ENCODE results near the gene ARHGAP45. TPM values are rescaled to one million over a fixed set of nuclear protein-coding genes. Genes with fewer than 3 reads are reported as not detected.

ARHGAP45 gene
- total and polyA plus RNA-seq, 2 of the 8 experiments (the other 6 are each of a cell fraction or from before 2014, with no cell fraction given): 31.4 to 41.8 TPM

- no peak overlapping the region for H3K27ac ChIP-seq (ENCODE audit: low read depth, low read length)
- H3K79me2 ChIP-seq (ENCODE audit: control insufficient read depth in 1 of 2, insufficient read depth in 2 of 2, low read length in 2 of 2): no peaks in the 10 kb centered on the region
- H3K23ac ChIP-seq (ENCODE audit: insufficient read length): no peak overlapping the region
- H2AK5ac ChIP-seq (ENCODE audit: low read depth, low read length): no peak overlapping the region
- no peak overlapping the region for H3K9ac ChIP-seq (replicated peaks in 1 of 4; ENCODE audit: extremely low read depth in 1 of 4, low read depth in 3 of 4, low read length in 3 of 4)
- no peak overlapping the region for H3K4me2 ChIP-seq (ENCODE audit: insufficient read depth in 1 of 2, low read depth in 2 of 2, low read length in 2 of 2)
- H2BK15ac ChIP-seq (ENCODE audit: low read length): no peak overlapping the region
- no peak overlapping the region for H2AFZ ChIP-seq (ENCODE audit: low read length)
- H2BK120ac ChIP-seq (replicated peaks; ENCODE audit: low read depth, low read length): no peak overlapping the region
- H3K14ac ChIP-seq (ENCODE audit: insufficient read length): no peak overlapping the region
- H3K56ac ChIP-seq (replicated peaks; ENCODE audit: insufficient read length, low read depth, low read length): no peak overlapping the region
- H4K5ac ChIP-seq (ENCODE audit: insufficient read length, low read depth, low read length): no peak overlapping the region
- no peak overlapping the region for H3K4ac ChIP-seq (replicated peaks; ENCODE audit: insufficient read length, low read depth, low read length)
- no peaks in the 10 kb centered on the region for H3K4me1 ChIP-seq (replicated peaks in 1 of 4; ENCODE audit: control insufficient read depth in 3 of 4, insufficient read depth in 4 of 4, low read length in 3 of 4)
- H3K79me1 ChIP-seq (ENCODE audit: low read depth, low read length): no peaks in the 10 kb centered on the region
- H4K20me1 ChIP-seq (replicated peaks in 1 of 2; ENCODE audit: control insufficient read depth in 1 of 2, insufficient read depth in 2 of 2, low read length in 2 of 2): no peaks in the 10 kb centered on the region
- POLR2A ChIA-PET (ENCODE audit: partially characterized antibody): interaction anchor here (0.7 to 2.5 kb wide), 8 partner anchors 11 to 35 kb away, joined by 3 to 10 read pairs (median 4); partner anchors contain the start of genes ABCA7 and CNN2
- no peaks in the 10 kb centered on the region; a peak in 1 of 7 replicates for H3K27me3 ChIP-seq (replicated peaks in 1 of 4; ENCODE audit: control insufficient read depth in 3 of 4, extremely low read depth in 1 of 4, insufficient read depth in 3 of 4, low read length in 3 of 4)
- WGBS, 2 experiments (ENCODE audit: extremely low coverage in 1 of 2, insufficient coverage in 1 of 2, insufficient read length in 1 of 2, insufficient replicate concordance in 2 of 2, low coverage in 1 of 2, low lambda C conversion rate in 2 of 2, missing lambda C conversion rate in 1 of 2): 91% methylated on average over 29 of the region's 31 CpGs; no CpG with 5 or more reads in 1 of the 2 experiments
- peaks cover 29 to 50% of the 10 kb centered on the region in 2 experiments for H3K9me3 ChIP-seq (ENCODE audit: insufficient read depth in 2 of 2, low read depth in 1 of 2, low read length in 1 of 2)
- FAIRE-seq (no peak), DNase-seq (ENCODE audit: low read depth in 1 of 2, low spot score in 2 of 2) (no peak)
- H4K8ac ChIP-seq (ENCODE audit: extremely low read depth, insufficient read depth, low read length): no peak overlapping the region
- H3K18ac ChIP-seq (ENCODE audit: extremely low read depth, low read length): no peak overlapping the region
- H2BK5ac ChIP-seq (ENCODE audit: low read depth, low read length): no peak overlapping the region
- peaks cover 3% of the 10 kb centered on the region; the same call in 1 of the 2 replicates for H3K23me2 ChIP-seq (ENCODE audit: low read depth, low read length)
- no peak overlapping the region for H2BK20ac ChIP-seq (ENCODE audit: low read length)
- H2BK12ac ChIP-seq (ENCODE audit: low read depth, low read length): no peak overlapping the region
- CTCF ChIA-PET (ENCODE audit: partially characterized antibody): interaction anchor here (0.7 to 1.2 kb wide), 3 partner anchors 11 to 164 kb away, joined by 3 to 5 read pairs (median 4); no protein-coding TSS in a partner anchor
- no peak overlapping the region for H3K4me3 ChIP-seq (ENCODE audit: extremely low read depth in 1 of 4, insufficient read depth in 2 of 4, low read depth in 3 of 4, low read length in 4 of 4)
- no peak overlapping the region for H4K91ac ChIP-seq (replicated peaks; ENCODE audit: insufficient read length, low read length)
- H3K36me3 ChIP-seq (ENCODE audit: control insufficient read depth in 2 of 4, insufficient read depth in 4 of 4, low read length in 3 of 4): peaks cover 0 to 39% (median 12%) of the 10 kb centered on the region in 4 experiments; a peak in 6 of 8 replicates
- no peak for TF ChIP-seq RXRA (IDR thresholded peaks at IDR 0.05; ENCODE audit: insufficient read depth, low read depth, low read length)
- no peak for TF ChIP-seq SIRT6 (IDR thresholded peaks at IDR 0.05; ENCODE audit: low read length)
- TF ChIP-seq RAD21 (IDR thresholded peaks at IDR 0.05 in 1 of 2, conservative IDR thresholded peaks at IDR 0.05 in 1 of 2; ENCODE audit: low read depth in 2 of 2, low read length in 2 of 2): no peak
- TF ChIP-seq PHF8 (conservative IDR thresholded peaks at IDR 0.05; ENCODE audit: low read depth, low read length): no peak
- no peak for TF ChIP-seq HDAC2 (IDR thresholded peaks at IDR 0.05; ENCODE audit: borderline replicate concordance in 1 of 2, low read depth in 2 of 2, low read length in 2 of 2)
- no peak for TF ChIP-seq YY1 (IDR thresholded peaks at IDR 0.05; ENCODE audit: low read depth, low read length)
- no peak for TF ChIP-seq CREB1 (IDR thresholded peaks at IDR 0.05)
- TF ChIP-seq JUN (IDR thresholded peaks at IDR 0.05; ENCODE audit: low read depth, low read length): no peak
- TF ChIP-seq TEAD4 (IDR thresholded peaks at IDR 0.05; ENCODE audit: low read depth, low read length): no peak
- TF ChIP-seq RFX5 (IDR thresholded peaks at IDR 0.05; ENCODE audit: borderline replicate concordance, low read depth, low read length): no peak
- TF ChIP-seq HDAC6 (IDR thresholded peaks at IDR 0.05; ENCODE audit: low read depth, low read length): no peak
- no peak for TF ChIP-seq CEBPB (IDR thresholded peaks at IDR 0.05; ENCODE audit: low read depth, low read length)
Measured at GRCh38 chr19:1053176-1054101, 13.5 kb upstream of the ARHGAP45 start.
